GM12878 (cell line): ENCODE data around the gene DAPK2.

ENCODE experiments used
- BACH1 ChIP-seq: fragments of 450-650 bp; IDR thresholded peaks from 2 replicates; pipeline ENCODE4 v1.6.1; 2017; ENCODE audit warnings: mild to moderate bottlenecking, borderline replicate concordance
- CBX5 ChIP-seq: sonication (generic); IDR thresholded peaks from 2 replicates; pipeline ENCODE4 v1.6.1; 2016; ENCODE audit warnings: low read depth, moderate library complexity, mild to moderate bottlenecking, inconsistent platforms
- ESRRA ChIP-seq: IDR thresholded peaks from 2 replicates; pipeline ENCODE4 v1.6.1; 2012; ENCODE audit warnings: mild to moderate bottlenecking, low read length, improper control_type of control experiment
- EZH2 ChIP-seq: IDR thresholded peaks from 2 replicates; pipeline ENCODE4 v1.6.1; 2012; ENCODE audit warnings: low read depth, mild to moderate bottlenecking, control low read depth, inconsistent platforms, low read length, borderline replicate concordance; ENCODE audit not compliant: control insufficient read depth
- HDAC6 ChIP-seq: fragments of 200-600 bp; sonication (generic); IDR thresholded peaks from one replicate; pipeline ENCODE4 v1.8.0; 2017; ENCODE audit warnings: antibody characterized with exemption; ENCODE audit not compliant: unreplicated experiment
- MEF2A ChIP-seq: IDR thresholded peaks from 2 replicates; pipeline ENCODE4 v1.6.1; 2011; ENCODE audit warnings: low read depth, mild to moderate bottlenecking, low read length, moderate library complexity; ENCODE audit not compliant: insufficient read depth
- NR2C2 ChIP-seq: IDR thresholded peaks from 2 replicates; pipeline ENCODE4 v1.6.1; 2011; ENCODE audit warnings: borderline replicate concordance, low read depth; ENCODE audit not compliant: control insufficient read depth, insufficient read length
- POU2F2 ChIP-seq: IDR thresholded peaks from 3 replicates; pipeline ENCODE4 v1.6.1; 2011; ENCODE audit warnings: low read depth, mild to moderate bottlenecking, low read length, borderline replicate concordance
- SIN3A ChIP-seq: IDR thresholded peaks from 2 replicates; pipeline ENCODE4 v1.6.1; 2012; ENCODE audit warnings: low read depth, low read length, improper control_type of control experiment
- TF ChIP-seq, protein P1 (sequence below), 3 experiments: IDR thresholded peaks in 2 of 3; conservative IDR thresholded peaks in 1 of 3; 2 replicates each; pipeline ENCODE4 v1.5.1; 2011; ENCODE audit warnings: low read depth in 3 of 3, low read length in 3 of 3, mild to moderate bottlenecking in 3 of 3, control low read depth in 2 of 3, moderate library complexity in 2 of 3, inconsistent platforms in 1 of 3, mixed read lengths in 1 of 3; ENCODE audit not compliant: control insufficient read depth in 2 of 3, insufficient read depth in 1 of 3; ENCODE audit errors: extremely low read depth in 1 of 3

GRCh38 chr15:64026591-64026990, 19.7 kb downstream of the DAPK2 start:
- no peak for TF ChIP-seq CBX5
- TF ChIP-seq, protein P1, sequence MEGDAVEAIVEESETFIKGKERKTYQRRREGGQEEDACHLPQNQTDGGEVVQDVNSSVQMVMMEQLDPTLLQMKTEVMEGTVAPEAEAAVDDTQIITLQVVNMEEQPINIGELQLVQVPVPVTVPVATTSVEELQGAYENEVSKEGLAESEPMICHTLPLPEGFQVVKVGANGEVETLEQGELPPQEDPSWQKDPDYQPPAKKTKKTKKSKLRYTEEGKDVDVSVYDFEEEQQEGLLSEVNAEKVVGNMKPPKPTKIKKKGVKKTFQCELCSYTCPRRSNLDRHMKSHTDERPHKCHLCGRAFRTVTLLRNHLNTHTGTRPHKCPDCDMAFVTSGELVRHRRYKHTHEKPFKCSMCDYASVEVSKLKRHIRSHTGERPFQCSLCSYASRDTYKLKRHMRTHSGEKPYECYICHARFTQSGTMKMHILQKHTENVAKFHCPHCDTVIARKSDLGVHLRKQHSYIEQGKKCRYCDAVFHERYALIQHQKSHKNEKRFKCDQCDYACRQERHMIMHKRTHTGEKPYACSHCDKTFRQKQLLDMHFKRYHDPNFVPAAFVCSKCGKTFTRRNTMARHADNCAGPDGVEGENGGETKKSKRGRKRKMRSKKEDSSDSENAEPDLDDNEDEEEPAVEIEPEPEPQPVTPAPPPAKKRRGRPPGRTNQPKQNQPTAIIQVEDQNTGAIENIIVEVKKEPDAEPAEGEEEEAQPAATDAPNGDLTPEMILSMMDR (IDR thresholded peaks at IDR 0.05 in 2 of 3, conservative IDR thresholded peaks at IDR 0.05 in 1 of 3; ENCODE audit: control insufficient read depth in 2 of 3, extremely low read depth in 1 of 3, insufficient read depth in 1 of 3, low read depth in 3 of 3, low read length in 3 of 3) = no peak
- TF ChIP-seq SIN3A = no peak
- no peak for TF ChIP-seq BACH1
- TF ChIP-seq EZH2 = no peak
- no peak for TF ChIP-seq MEF2A
- no peak for TF ChIP-seq ESRRA
- TF ChIP-seq NR2C2 = no peak
- TF ChIP-seq POU2F2 = no peak
- TF ChIP-seq HDAC6 = no peak
